Mammary microvascular endothelial cell (primary cell): Measurements from ENCODE around the gene CNKSR2. TPM values are rescaled to one million over a fixed set of nuclear protein-coding genes. Genes with fewer than 3 reads are reported as not detected.

Experiments
- total RNA-seq: library from RNA; depleted of rRNA; stranded (reverse); fragments of >200 nt; gene quantifications from 2 replicates; pipeline ENCODE4 v1.2.3, GENCODE V29; 2015

Gene CNKSR2
- not detected in 2 replicates for total RNA-seq

DNA sequence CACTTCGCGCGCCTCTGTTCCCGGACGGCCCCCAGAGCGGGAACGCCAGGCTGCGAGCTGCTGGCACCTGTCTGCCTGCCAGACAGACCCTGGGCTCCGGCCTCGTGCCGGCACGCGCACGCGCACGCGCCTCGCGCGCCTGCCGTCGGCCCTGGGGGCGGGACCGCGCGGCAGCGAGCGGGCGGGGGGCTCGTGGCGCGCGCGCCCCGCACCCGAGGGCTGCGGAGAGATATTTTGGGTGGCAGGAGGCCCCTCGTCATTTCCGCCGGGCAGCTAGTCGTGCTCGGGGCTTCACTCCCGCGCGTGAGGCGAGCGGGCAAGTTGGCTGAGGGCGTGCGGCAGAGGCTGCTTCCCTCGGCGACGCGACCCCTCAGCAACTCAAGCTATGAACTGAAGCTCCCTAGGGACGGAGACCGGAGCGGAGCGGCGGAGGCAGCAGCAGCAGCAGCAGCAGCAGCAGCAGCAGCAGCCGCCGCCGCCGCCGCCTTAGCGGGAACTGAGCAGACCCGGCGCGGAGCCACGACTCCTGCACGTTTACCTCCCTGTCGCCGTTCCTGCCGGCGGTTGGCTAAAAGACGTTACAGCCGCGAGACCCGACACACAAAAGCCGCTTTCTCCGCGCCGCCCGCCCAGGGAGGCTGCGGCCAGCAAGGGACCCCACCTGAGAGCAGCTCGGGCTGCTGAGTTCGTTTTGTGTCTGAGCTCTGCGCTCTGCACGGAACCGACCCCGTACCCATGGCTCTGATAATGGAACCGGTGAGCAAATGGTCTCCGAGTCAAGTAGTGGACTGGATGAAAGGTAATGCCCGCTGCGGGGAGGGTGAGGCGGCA lies at the start of gene CNKSR2:
Gene CNKSR2, plus strand, starts transcription at position 256 of the 831 bp plus-strand sequence. Its CDS starts 480 bp downstream, at position 736.

DNA sequence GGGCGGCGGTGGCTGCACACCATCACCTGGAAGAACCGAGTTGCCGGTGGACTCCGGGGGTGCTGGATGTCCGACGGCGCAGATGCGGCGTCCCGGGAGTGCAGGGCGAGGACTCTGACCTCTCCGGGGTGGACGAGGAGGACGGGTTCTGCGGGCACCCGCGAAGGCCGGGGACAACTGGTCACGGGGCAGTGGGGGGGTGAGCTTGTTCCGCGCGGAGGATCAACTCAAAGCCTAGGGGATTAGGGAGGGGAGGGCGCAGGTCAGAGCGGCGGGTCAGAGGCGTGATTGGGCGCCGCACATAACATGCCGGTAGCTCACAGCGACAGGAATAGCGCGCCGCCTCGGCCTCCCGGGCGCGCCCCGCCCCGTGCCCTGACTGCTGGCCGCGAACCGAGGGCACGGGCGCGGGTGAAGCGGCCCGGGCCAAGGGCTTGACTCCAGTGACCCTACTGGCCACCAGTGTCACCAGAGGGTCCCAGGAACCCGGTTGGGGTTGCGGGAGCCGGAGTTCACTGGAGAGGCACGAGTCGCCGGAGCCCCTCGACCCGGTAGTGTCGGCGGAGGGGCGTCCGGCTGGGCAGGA lies 284.0 kb downstream of the CNKSR2 start, which contains the start of gene KLHL34:
Gene KLHL34, minus strand, starts transcription at position 179 of the 586 bp plus-strand sequence. CDS start 542 bp downstream, outside the sequence.

